Vagina (tissue), 2 donors: Measurements from ENCODE around the gene CADM4. TPM values are rescaled to one million over a fixed set of nuclear protein-coding genes. Genes with fewer than 3 reads are reported as not detected.

Experiments used
- DNase-seq, 2 donors: peaks; one replicate each; pipeline ENCODE4 v3.0.0-alpha.2; 2017; ENCODE audit errors: extremely low spot score in 2 of 2
- H3K27ac ChIP-seq: fragments of 200-600 bp; sonication (generic); one replicate; pipeline ENCODE4 v1.5.1; 2019
- H3K27me3 ChIP-seq: fragments of 200-600 bp; sonication (generic); one replicate; pipeline ENCODE4 v1.5.1; 2019
- H3K36me3 ChIP-seq, 2 donors: fragments of 200-600 bp; sonication (generic); one replicate each; pipeline ENCODE4 v1.5.1; 2017 to 2019
- H3K4me1 ChIP-seq: fragments of 200-600 bp; sonication (generic); one replicate; pipeline ENCODE4 v1.5.1; 2019
- H3K4me3 ChIP-seq, 2 donors: fragments of 200-600 bp; sonication (generic); 1 replicate in 1 of 2; 2 replicates in 1 of 2; pipeline ENCODE4 v1.5.1; 2016 to 2019
- H3K9me3 ChIP-seq: fragments of 200-600 bp; sonication (generic); one replicate; pipeline ENCODE4 v1.5.1; 2019
- CTCF ChIP-seq, 3 experiments: fragments of 450-650 bp in 2 of 3; fragments of 200-600 bp in 1 of 3; sonication (generic) in 1 of 3; IDR thresholded peaks; one replicate each; pipeline ENCODE4 v1.5.1; 2017 to 2019; ENCODE audit warnings: antibody characterized with exemption in 3 of 3, mild to moderate bottlenecking in 2 of 3, moderate library complexity in 2 of 3
- POLR2A ChIP-seq, 2 donors: fragments of 450-650 bp; IDR thresholded peaks; one replicate each; pipeline ENCODE4 v1.6.1; 2017; ENCODE audit warnings: antibody characterized with exemption in 2 of 2, mild to moderate bottlenecking in 2 of 2, moderate library complexity in 2 of 2
- POLR2AphosphoS5 ChIP-seq, 2 donors: sonication (generic); formaldehyde crosslinking; IDR thresholded peaks; one replicate each; pipeline ENCODE4 v1.9.0; 2017; ENCODE audit warnings: antibody characterized with exemption in 2 of 2, mild to moderate bottlenecking in 2 of 2, low read depth in 1 of 2; ENCODE audit not compliant: insufficient read depth in 1 of 2
- intact Hi-C: fragments of 100-400 bp; cut with DNase I; formaldehyde crosslinking; loops from one replicate; pipeline ENCODE4 v1.15.1; 2023
- small RNA-seq: library from RNA; depleted of rRNA; stranded (forward); fragments of <200 nt; gene quantifications from one replicate; pipeline ENCODE3, GENCODE V24; 2016
- total RNA-seq: library from RNA; depleted of rRNA; stranded (reverse); fragments of >200 nt; gene quantifications from one replicate; pipeline ENCODE4 v1.2.3, GENCODE V29; 2016

CADM4 gene
- total RNA-seq, 1 donor from 2014 or later: 4.7 TPM

GRCh38 chr19:43575955-43576878, 63.4 kb downstream of the CADM4 start:
- H3K36me3 ChIP-seq: no peaks in the 10 kb centered on the region
- no peak for DNase-seq
- H3K4me3 ChIP-seq: peak overlapping the region; percentile 39 to 71
- no peaks in the 10 kb centered on the region for H3K27me3 ChIP-seq
- peaks cover 22% of the 10 kb centered on the region for H3K4me1 ChIP-seq
- no peaks in the 10 kb centered on the region for H3K9me3 ChIP-seq
- intact Hi-C loops: loop anchor here (5.0 kb wide), 1 partner anchor 39 kb away; no protein-coding TSS in a partner anchor
- peak overlapping the region; percentile 80 for H3K27ac ChIP-seq
- TF ChIP-seq POLR2A (IDR thresholded peaks at IDR 0.05): no peak
- TF ChIP-seq POLR2AphosphoS5 (IDR thresholded peaks at IDR 0.05; ENCODE audit: insufficient read depth in 1 of 2, low read depth in 1 of 2): no peak
- TF ChIP-seq CTCF (IDR thresholded peaks at IDR 0.05): no peak

- peaks cover 17% of the 10 kb centered on the region for H3K4me1 ChIP-seq
- H3K27ac ChIP-seq: peak within 1 kb of the TSS; percentile 80
- no peaks in the 10 kb centered on the region for H3K27me3 ChIP-seq
- peak within 1 kb of the TSS; percentile 71 to 93 for H3K4me3 ChIP-seq
- peak in 1 of 2 donors; percentile 98 for DNase-seq
- H3K36me3 ChIP-seq: no peaks in the 10 kb centered on the region
- TF ChIP-seq POLR2AphosphoS5 (IDR thresholded peaks at IDR 0.05; ENCODE audit: insufficient read depth in 1 of 2, low read depth in 1 of 2) (peak; percentile 82 to 91), CTCF (IDR thresholded peaks at IDR 0.05) (no peak), POLR2A (IDR thresholded peaks at IDR 0.05) (peak in 1 of 2 donors; percentile 13)
- no peaks in the 10 kb centered on the region for H3K9me3 ChIP-seq
- intact Hi-C loops: loop anchor here (5.0 kb wide), 1 partner anchor 38 kb away; no protein-coding TSS in a partner anchor
Observed at GRCh38 chr19:43575156-43575950, 64.3 kb downstream of the CADM4 start, which contains the start of the genes PINLYP and XRCC1. PINLYP (plus strand) TSS chr19:43575801; CDS start chr19:43577192, 1,391 bp downstream. XRCC1 (minus strand) TSS chr19:43575527; CDS start chr19:43575458, 69 bp downstream.

GRCh38 chr19:43574424-43575155, 65.1 kb downstream of the CADM4 start:
- H3K27ac ChIP-seq: peak overlapping the region; percentile 80
- intact Hi-C loops: loop anchor here (5.0 kb wide), 1 partner anchor 37 kb away; no protein-coding TSS in a partner anchor
- no peaks in the 10 kb centered on the region for H3K27me3 ChIP-seq
- H3K9me3 ChIP-seq: no peaks in the 10 kb centered on the region
- DNase-seq: no peak
- H3K36me3 ChIP-seq: no peaks in the 10 kb centered on the region
- TF ChIP-seq POLR2AphosphoS5 (IDR thresholded peaks at IDR 0.05; ENCODE audit: insufficient read depth in 1 of 2, low read depth in 1 of 2): no peak
- TF ChIP-seq POLR2A (IDR thresholded peaks at IDR 0.05): no peak
- no peak for TF ChIP-seq CTCF (IDR thresholded peaks at IDR 0.05)
- H3K4me1 ChIP-seq: peaks cover 17% of the 10 kb centered on the region
- H3K4me3 ChIP-seq: peak overlapping the region; percentile 71 to 93

Small RNA genes within 50 kb of the gene (small RNA-seq; reads per million reads assigned to genes)
- not detected for gene RN7SL368P

Other genes with a start within 250 kb of the CADM4 start
- gene TEX101, start 225.0 kb downstream of the CADM4 start, total RNA-seq: not detected
- 247 TPM for gene LYPD3, start 174.2 kb downstream of the CADM4 start, total RNA-seq
- gene PHLDB3, start 135.1 kb downstream of the CADM4 start, total RNA-seq: 24.3 TPM
- 74.4 TPM for gene ETHE1, start 112.6 kb downstream of the CADM4 start, total RNA-seq
- 2.9 TPM for gene ZNF575, start 106.7 kb downstream of the CADM4 start, total RNA-seq
- gene XRCC1, start 64.3 kb downstream of the CADM4 start, total RNA-seq: 20.9 TPM
- 8.8 TPM for gene PINLYP, start 64.0 kb downstream of the CADM4 start, total RNA-seq
- 11.0 TPM for gene IRGQ, start 43.7 kb downstream of the CADM4 start, total RNA-seq
- gene ZNF576, start 43.3 kb downstream of the CADM4 start, total RNA-seq: 21.9 TPM
- 0.98 TPM for gene SRRM5, start 27.8 kb downstream of the CADM4 start, total RNA-seq
- gene ZNF428, start 20.2 kb downstream of the CADM4 start, total RNA-seq: 30.9 TPM
- 16.2 TPM for gene PLAUR, start 30.3 kb upstream of the CADM4 start, total RNA-seq
- gene IRGC, start 76.2 kb upstream of the CADM4 start, total RNA-seq: not detected
- gene SMG9, start 115.1 kb upstream of the CADM4 start, total RNA-seq: 56.5 TPM
- gene KCNN4, start 141.1 kb upstream of the CADM4 start, total RNA-seq: 16.2 TPM
- gene LYPD5, start 162.6 kb upstream of the CADM4 start, total RNA-seq: 3.7 TPM
- gene ZNF283, start 187.5 kb upstream of the CADM4 start, total RNA-seq: 7.9 TPM
- 0.49 TPM for gene ZNF404, start 244.1 kb upstream of the CADM4 start, total RNA-seq